H9 (cell line): ENCODE data around the gene TP53. TPM values are rescaled to one million over a fixed set of nuclear protein-coding genes. Genes with fewer than 3 reads are reported as not detected.

Experiments
- DNase-seq: peaks from one replicate; pipeline ENCODE4 v3.0.0-alpha.2; 2017
- H2AFZ ChIP-seq: one replicate; pipeline ENCODE4 v1.6.1; 2013; ENCODE audit warnings: mild to moderate bottlenecking, low read length, control low read depth, moderate library complexity
- H2AK5ac ChIP-seq: 2 replicates; pipeline ENCODE4 v1.6.1; 2013; ENCODE audit warnings: low read length, control low read depth, mixed read lengths; ENCODE audit not compliant: insufficient read length
- H2BK120ac ChIP-seq: one replicate; pipeline ENCODE4 v1.6.1; 2013; ENCODE audit warnings: low read depth, mild to moderate bottlenecking, low read length, control low read depth, inconsistent platforms; ENCODE audit not compliant: poor library complexity, severe bottlenecking
- H2BK12ac ChIP-seq: 2 replicates; pipeline ENCODE4 v1.6.1; 2013; ENCODE audit warnings: low read length, control low read depth, mixed read lengths, low read depth; ENCODE audit not compliant: insufficient read length
- H2BK15ac ChIP-seq: 2 replicates; pipeline ENCODE4 v1.6.1; 2013; ENCODE audit warnings: low read depth, low read length, control low read depth
- H2BK20ac ChIP-seq: one replicate; pipeline ENCODE4 v1.6.1; 2013; ENCODE audit warnings: low read depth, mild to moderate bottlenecking, low read length, control low read depth, inconsistent platforms; ENCODE audit not compliant: poor library complexity, severe bottlenecking
- H2BK5ac ChIP-seq: 2 replicates; pipeline ENCODE4 v1.6.1; 2013; ENCODE audit warnings: low read length, control low read depth, mixed read lengths; ENCODE audit not compliant: insufficient read length
- H3K14ac ChIP-seq: 2 replicates; pipeline ENCODE4 v1.6.1; 2013; ENCODE audit warnings: low read length, control low read depth; ENCODE audit not compliant: insufficient read depth
- H3K18ac ChIP-seq: 2 replicates; pipeline ENCODE4 v1.6.1; 2013; ENCODE audit warnings: low read depth, mild to moderate bottlenecking, mixed read lengths, low read length, control low read depth; ENCODE audit not compliant: insufficient read length
- H3K23ac ChIP-seq: 2 replicates; pipeline ENCODE4 v1.6.1; 2013; ENCODE audit warnings: low read length, control low read depth, mixed read lengths, low read depth; ENCODE audit not compliant: insufficient read length
- H3K23me2 ChIP-seq: 2 replicates; pipeline ENCODE4 v1.6.1; 2013; ENCODE audit warnings: low read depth, mild to moderate bottlenecking, mixed read lengths, low read length, control low read depth; ENCODE audit not compliant: insufficient read length, poor library complexity, severe bottlenecking
- H3K27ac ChIP-seq: 2 replicates; pipeline ENCODE4 v1.5.1; 2013; ENCODE audit warnings: low read length, control low read depth, mixed read lengths, low read depth; ENCODE audit not compliant: insufficient read length
- H3K27me3 ChIP-seq: 2 replicates; pipeline ENCODE4 v1.6.1; 2013; ENCODE audit warnings: low read length, control low read depth, inconsistent platforms; ENCODE audit not compliant: insufficient read depth
- H3K4ac ChIP-seq: 2 replicates; pipeline ENCODE4 v1.6.1; 2013; ENCODE audit warnings: low read depth, mild to moderate bottlenecking, control low read depth, inconsistent platforms, low read length, moderate library complexity
- H3K4me1 ChIP-seq: 2 replicates; pipeline ENCODE4 v1.6.1; 2013; ENCODE audit warnings: low read length, control low read depth, inconsistent platforms; ENCODE audit not compliant: insufficient read depth
- H3K4me2 ChIP-seq: 2 replicates; pipeline ENCODE4 v1.6.1; 2013; ENCODE audit warnings: low read length, control low read depth, mixed read lengths; ENCODE audit not compliant: insufficient read length, insufficient read depth
- H3K56ac ChIP-seq: 2 replicates; pipeline ENCODE4 v1.6.1; 2013; ENCODE audit warnings: low read depth, mild to moderate bottlenecking, mixed read lengths, low read length, control low read depth; ENCODE audit not compliant: insufficient read length
- H3K79me1 ChIP-seq: 2 replicates; pipeline ENCODE4 v1.6.1; 2013; ENCODE audit warnings: low read depth, mild to moderate bottlenecking, moderate library complexity, low read length, control low read depth, inconsistent platforms; ENCODE audit not compliant: insufficient read depth, poor library complexity, severe bottlenecking
- H3K79me2 ChIP-seq: 2 replicates; pipeline ENCODE4 v1.6.1; 2013; ENCODE audit warnings: low read length, control low read depth, inconsistent platforms; ENCODE audit not compliant: insufficient read depth
- H3K9ac ChIP-seq: 2 replicates; pipeline ENCODE4 v1.6.1; 2013; ENCODE audit warnings: low read length, control low read depth, mixed read lengths; ENCODE audit not compliant: insufficient read length; ENCODE audit errors: extremely low read depth
- H3K9me3 ChIP-seq: one replicate; pipeline ENCODE4 v1.6.1; 2013; ENCODE audit warnings: low read depth, low read length, inconsistent platforms; ENCODE audit not compliant: control insufficient read depth
- H3T11ph ChIP-seq: one replicate; pipeline ENCODE4 v1.6.1; 2013; ENCODE audit warnings: mild to moderate bottlenecking, low read length, control low read depth, inconsistent platforms
- H4K20me1 ChIP-seq: one replicate; pipeline ENCODE4 v1.6.1; 2013; ENCODE audit not compliant: control insufficient read depth, insufficient read length, insufficient read depth
- H4K5ac ChIP-seq: 2 replicates; pipeline ENCODE4 v1.6.1; 2013; ENCODE audit warnings: low read depth, mild to moderate bottlenecking, mixed read lengths, low read length, control low read depth; ENCODE audit not compliant: insufficient read length
- H4K8ac ChIP-seq: replicated peaks from 2 replicates; pipeline ENCODE4 v1.6.1; 2013; ENCODE audit warnings: low read length, control low read depth, mixed read lengths, low read depth; ENCODE audit not compliant: insufficient read length
- H4K91ac ChIP-seq: 2 replicates; pipeline ENCODE4 v1.6.1; 2013; ENCODE audit warnings: low read depth, mild to moderate bottlenecking, moderate library complexity, mixed read lengths, low read length, control low read depth; ENCODE audit not compliant: insufficient read length
- H3K27ac Mint-ChIP-seq, 3 experiments: 2 replicates in 2 of 3; 3 replicates in 1 of 3; pipeline ENCODE4 v1.8.0; 2020 to 2021; ENCODE audit warnings: mixed read lengths in 3 of 3, mild to moderate bottlenecking in 1 of 3, moderate library complexity in 1 of 3
- H3K27me3 Mint-ChIP-seq: 2 replicates; pipeline ENCODE4 v1.8.0; 2021; ENCODE audit warnings: low read depth, mild to moderate bottlenecking, moderate library complexity, mixed read lengths
- H3K36me3 Mint-ChIP-seq, 3 experiments: 2 replicates in 2 of 3; 3 replicates in 1 of 3; pipeline ENCODE4 v1.8.0; 2020 to 2021; ENCODE audit warnings: low read depth in 3 of 3, mixed read lengths in 3 of 3; ENCODE audit not compliant: insufficient read depth in 1 of 3
- H3K4me1 Mint-ChIP-seq, 2 experiments: 2 replicates each; pipeline ENCODE4 v1.8.0; 2020; ENCODE audit warnings: mixed read lengths in 2 of 2
- H3K4me3 Mint-ChIP-seq, 2 experiments: 2 replicates in 1 of 2; 3 replicates in 1 of 2; pipeline ENCODE4 v1.8.0; 2020 to 2021; ENCODE audit warnings: mild to moderate bottlenecking in 2 of 2, mixed read lengths in 2 of 2, moderate library complexity in 1 of 2
- H3K9me3 Mint-ChIP-seq, 2 experiments: 2 replicates in 1 of 2; 3 replicates in 1 of 2; pipeline ENCODE4 v1.8.0; 2020; ENCODE audit warnings: mild to moderate bottlenecking in 2 of 2, mixed read lengths in 2 of 2, moderate library complexity in 1 of 2
- WGBS: extraction: QIAGEN DNeasy Blood & Tissue Kit; methylation state at CpG from one replicate; pipeline ENCODE4 v1.1.7; 2013; ENCODE audit warnings: missing lambda C conversion rate, low lambda C conversion rate, mixed read lengths; ENCODE audit not compliant: insufficient read length; ENCODE audit errors: extremely low coverage; 5-methylcytosine and 5-hydroxymethylcytosine counted together
- total RNA-seq: library from RNA; stranded (reverse); gene quantifications from 2 replicates; pipeline ENCODE4 v1.2.1, GENCODE V29; 2021
- TF ChIP-seq, protein P1 (sequence below): fragments of 200-600 bp; sonication (generic); conservative IDR thresholded peaks from 3 replicates; pipeline ENCODE4 v1.8.0; 2021; ENCODE audit warnings: antibody characterized with exemption, mild to moderate bottlenecking

Gene TP53
- total RNA-seq, 1 experiment from 2014 or later, result 163 TPM

DNA sequence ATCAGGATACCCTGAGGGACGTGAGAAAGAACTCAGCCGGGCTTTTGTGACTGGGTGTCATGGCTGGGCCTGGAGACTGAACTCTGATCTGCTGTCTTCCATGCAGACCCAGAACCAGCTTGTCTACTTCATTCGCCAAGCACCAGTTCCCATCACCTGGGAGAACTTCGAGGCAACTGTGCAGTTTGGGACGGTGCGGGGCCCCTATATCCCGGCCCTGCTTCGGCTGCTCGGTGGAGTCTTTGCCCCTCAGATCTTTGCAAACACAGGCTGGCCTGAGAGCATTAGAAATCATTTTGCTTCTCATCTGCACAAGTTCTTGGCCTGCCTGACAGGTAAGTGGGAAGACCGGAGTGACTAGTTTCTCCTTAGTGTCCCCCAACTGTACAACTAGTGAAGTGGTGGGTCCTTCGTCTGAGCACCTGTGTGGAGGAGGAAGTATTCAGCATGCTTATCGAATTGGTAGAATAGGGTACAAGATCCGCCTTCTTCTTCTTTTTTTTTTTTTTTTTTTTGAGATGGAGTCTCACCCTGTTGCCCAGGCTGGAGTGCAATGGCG, 45.8 kb upstream of the TP53 start:
- H3K27ac ChIP-seq, result no peak overlapping the region
- no peak overlapping the region for H4K5ac ChIP-seq
- no CpG with 5 or more reads among the region's 14 CpGs for WGBS
- DNase-seq, result no peak
- H2BK5ac ChIP-seq, result no peak overlapping the region
- H2BK15ac ChIP-seq, result no peak overlapping the region
- no peak overlapping the region for H2BK20ac ChIP-seq
- no peak overlapping the region for H3K4me3 Mint-ChIP-seq
- no peak overlapping the region for H4K91ac ChIP-seq
- H3K4me1 ChIP-seq, result no peaks in the 10 kb centered on the region
- TF ChIP-seq, protein P1, sequence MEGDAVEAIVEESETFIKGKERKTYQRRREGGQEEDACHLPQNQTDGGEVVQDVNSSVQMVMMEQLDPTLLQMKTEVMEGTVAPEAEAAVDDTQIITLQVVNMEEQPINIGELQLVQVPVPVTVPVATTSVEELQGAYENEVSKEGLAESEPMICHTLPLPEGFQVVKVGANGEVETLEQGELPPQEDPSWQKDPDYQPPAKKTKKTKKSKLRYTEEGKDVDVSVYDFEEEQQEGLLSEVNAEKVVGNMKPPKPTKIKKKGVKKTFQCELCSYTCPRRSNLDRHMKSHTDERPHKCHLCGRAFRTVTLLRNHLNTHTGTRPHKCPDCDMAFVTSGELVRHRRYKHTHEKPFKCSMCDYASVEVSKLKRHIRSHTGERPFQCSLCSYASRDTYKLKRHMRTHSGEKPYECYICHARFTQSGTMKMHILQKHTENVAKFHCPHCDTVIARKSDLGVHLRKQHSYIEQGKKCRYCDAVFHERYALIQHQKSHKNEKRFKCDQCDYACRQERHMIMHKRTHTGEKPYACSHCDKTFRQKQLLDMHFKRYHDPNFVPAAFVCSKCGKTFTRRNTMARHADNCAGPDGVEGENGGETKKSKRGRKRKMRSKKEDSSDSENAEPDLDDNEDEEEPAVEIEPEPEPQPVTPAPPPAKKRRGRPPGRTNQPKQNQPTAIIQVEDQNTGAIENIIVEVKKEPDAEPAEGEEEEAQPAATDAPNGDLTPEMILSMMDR, result no peak
- no peaks in the 10 kb centered on the region; a peak in 1 of 5 replicates for H3K9me3 Mint-ChIP-seq
- H3K23ac ChIP-seq, result no peak overlapping the region
- H4K20me1 ChIP-seq, result no peaks in the 10 kb centered on the region
- no peak overlapping the region for H4K8ac ChIP-seq
- no peak overlapping the region for H3K56ac ChIP-seq
- H3K9ac ChIP-seq, result no peak overlapping the region
- no peak overlapping the region for H3K18ac ChIP-seq
- no peak overlapping the region for H3K4ac ChIP-seq
- peaks cover 43% of the 10 kb centered on the region for H3K27me3 Mint-ChIP-seq
- H3K9me3 ChIP-seq, result no peaks in the 10 kb centered on the region
- H3K79me1 ChIP-seq, result no peaks in the 10 kb centered on the region
- no peak overlapping the region for H2AK5ac ChIP-seq
- H3K36me3 Mint-ChIP-seq, result no peaks in the 10 kb centered on the region
- H2BK120ac ChIP-seq, result no peak overlapping the region
- H3K27ac Mint-ChIP-seq, result no peak overlapping the region
- no peak overlapping the region for H2BK12ac ChIP-seq
- no peaks in the 10 kb centered on the region for H3K79me2 ChIP-seq
- H3K14ac ChIP-seq, result no peak overlapping the region
- H3K27me3 ChIP-seq, result no peaks in the 10 kb centered on the region
- H3T11ph ChIP-seq, result no peak overlapping the region
- no peaks in the 10 kb centered on the region for H3K4me1 Mint-ChIP-seq
- H2AFZ ChIP-seq, result no peak overlapping the region
- H3K4me2 ChIP-seq, result no peak overlapping the region
- H3K23me2 ChIP-seq, result no peaks in the 10 kb centered on the region
